HCT116 (cell line): ENCODE data around the gene CLEC16A.

Experiments used
- RAD21 ChIP-seq: IDR thresholded peaks from 2 replicates; pipeline ENCODE4 v1.6.1; 2012; ENCODE audit warnings: low read depth, mild to moderate bottlenecking
- TF ChIP-seq, protein P1 (sequence below), 3 experiments: fragments of 200-600 bp in 1 of 3; sonication (generic) in 1 of 3; IDR thresholded peaks in 2 of 3; conservative IDR thresholded peaks in 1 of 3; 2 replicates each; pipeline ENCODE4 v1.5.1; 2012 to 2017; ENCODE audit warnings: low read depth in 2 of 3, low read length in 2 of 3, antibody characterized with exemption in 1 of 3, borderline replicate concordance in 1 of 3, control low read depth in 1 of 3, mild to moderate bottlenecking in 1 of 3, mixed read lengths in 1 of 3, mixed run types in 1 of 3, moderate library complexity in 1 of 3; ENCODE audit not compliant: insufficient read depth in 1 of 3
- TF ChIP-seq, protein P2 (sequence below): IDR thresholded peaks from 2 replicates; pipeline ENCODE4 v1.6.1; 2012; ENCODE audit warnings: low read depth

DNA sequence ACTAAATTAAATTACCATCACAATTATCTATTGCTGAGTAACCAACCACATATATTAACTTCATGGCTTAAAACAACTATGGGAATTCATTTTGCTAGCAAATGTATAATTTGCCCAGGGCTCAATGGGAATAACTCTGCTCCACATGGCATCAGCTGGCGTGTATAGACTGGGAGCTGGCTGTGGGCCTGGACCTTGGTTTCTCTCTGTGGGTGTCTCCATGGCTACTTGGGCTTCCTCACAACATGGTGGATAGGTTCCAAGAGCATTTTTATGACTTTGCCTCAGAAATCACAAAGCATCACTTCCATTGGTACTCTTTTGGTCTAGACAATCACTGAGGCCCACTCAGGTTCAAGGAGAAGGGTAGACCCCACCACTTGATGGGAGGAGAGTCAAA lies 166.8 kb downstream of the CLEC16A start:
- TF ChIP-seq, protein P1, sequence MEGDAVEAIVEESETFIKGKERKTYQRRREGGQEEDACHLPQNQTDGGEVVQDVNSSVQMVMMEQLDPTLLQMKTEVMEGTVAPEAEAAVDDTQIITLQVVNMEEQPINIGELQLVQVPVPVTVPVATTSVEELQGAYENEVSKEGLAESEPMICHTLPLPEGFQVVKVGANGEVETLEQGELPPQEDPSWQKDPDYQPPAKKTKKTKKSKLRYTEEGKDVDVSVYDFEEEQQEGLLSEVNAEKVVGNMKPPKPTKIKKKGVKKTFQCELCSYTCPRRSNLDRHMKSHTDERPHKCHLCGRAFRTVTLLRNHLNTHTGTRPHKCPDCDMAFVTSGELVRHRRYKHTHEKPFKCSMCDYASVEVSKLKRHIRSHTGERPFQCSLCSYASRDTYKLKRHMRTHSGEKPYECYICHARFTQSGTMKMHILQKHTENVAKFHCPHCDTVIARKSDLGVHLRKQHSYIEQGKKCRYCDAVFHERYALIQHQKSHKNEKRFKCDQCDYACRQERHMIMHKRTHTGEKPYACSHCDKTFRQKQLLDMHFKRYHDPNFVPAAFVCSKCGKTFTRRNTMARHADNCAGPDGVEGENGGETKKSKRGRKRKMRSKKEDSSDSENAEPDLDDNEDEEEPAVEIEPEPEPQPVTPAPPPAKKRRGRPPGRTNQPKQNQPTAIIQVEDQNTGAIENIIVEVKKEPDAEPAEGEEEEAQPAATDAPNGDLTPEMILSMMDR (IDR thresholded peaks at IDR 0.05 in 2 of 3, conservative IDR thresholded peaks at IDR 0.05 in 1 of 3; ENCODE audit: borderline replicate concordance in 1 of 3, insufficient read depth in 1 of 3, low read depth in 2 of 3, low read length in 2 of 3), result no peak
- TF ChIP-seq RAD21, result no peak
- TF ChIP-seq, protein P2, sequence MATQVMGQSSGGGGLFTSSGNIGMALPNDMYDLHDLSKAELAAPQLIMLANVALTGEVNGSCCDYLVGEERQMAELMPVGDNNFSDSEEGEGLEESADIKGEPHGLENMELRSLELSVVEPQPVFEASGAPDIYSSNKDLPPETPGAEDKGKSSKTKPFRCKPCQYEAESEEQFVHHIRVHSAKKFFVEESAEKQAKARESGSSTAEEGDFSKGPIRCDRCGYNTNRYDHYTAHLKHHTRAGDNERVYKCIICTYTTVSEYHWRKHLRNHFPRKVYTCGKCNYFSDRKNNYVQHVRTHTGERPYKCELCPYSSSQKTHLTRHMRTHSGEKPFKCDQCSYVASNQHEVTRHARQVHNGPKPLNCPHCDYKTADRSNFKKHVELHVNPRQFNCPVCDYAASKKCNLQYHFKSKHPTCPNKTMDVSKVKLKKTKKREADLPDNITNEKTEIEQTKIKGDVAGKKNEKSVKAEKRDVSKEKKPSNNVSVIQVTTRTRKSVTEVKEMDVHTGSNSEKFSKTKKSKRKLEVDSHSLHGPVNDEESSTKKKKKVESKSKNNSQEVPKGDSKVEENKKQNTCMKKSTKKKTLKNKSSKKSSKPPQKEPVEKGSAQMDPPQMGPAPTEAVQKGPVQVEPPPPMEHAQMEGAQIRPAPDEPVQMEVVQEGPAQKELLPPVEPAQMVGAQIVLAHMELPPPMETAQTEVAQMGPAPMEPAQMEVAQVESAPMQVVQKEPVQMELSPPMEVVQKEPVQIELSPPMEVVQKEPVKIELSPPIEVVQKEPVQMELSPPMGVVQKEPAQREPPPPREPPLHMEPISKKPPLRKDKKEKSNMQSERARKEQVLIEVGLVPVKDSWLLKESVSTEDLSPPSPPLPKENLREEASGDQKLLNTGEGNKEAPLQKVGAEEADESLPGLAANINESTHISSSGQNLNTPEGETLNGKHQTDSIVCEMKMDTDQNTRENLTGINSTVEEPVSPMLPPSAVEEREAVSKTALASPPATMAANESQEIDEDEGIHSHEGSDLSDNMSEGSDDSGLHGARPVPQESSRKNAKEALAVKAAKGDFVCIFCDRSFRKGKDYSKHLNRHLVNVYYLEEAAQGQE, result no peak
